Superior temporal gyrus (tissue), 1 donor: Measurements from ENCODE around the gene HAUS3.

ENCODE experiments used
- DNase-seq: peaks from one replicate; pipeline ENCODE4 v3.0.0-alpha.2; 2016; ENCODE audit errors: extremely low spot score

HAUS3 gene

GRCh38 chr4:2241410-2242353 lies at the start of gene HAUS3, which contains the start of gene POLN:
Gene HAUS3, minus strand, starts transcription at chr4:2242121. Its CDS starts 1,175 bp downstream, at chr4:2240946.
Gene POLN, minus strand, starts transcription at chr4:2242121. Its CDS starts 12,890 bp downstream, at chr4:2229231.
- DNase-seq = peak; percentile 97

GRCh38 chr4:2290974-2291704 lies 49.2 kb upstream of the HAUS3 start:
- peak; percentile 40 for DNase-seq

GRCh38 chr4:2290488-2290887 lies 48.6 kb upstream of the HAUS3 start:
- DNase-seq = no peak

- DNase-seq = no peak
Measured at GRCh38 chr4:2289955-2290333, 48.0 kb upstream of the HAUS3 start.

GRCh38 chr4:2289311-2289954 lies 47.5 kb upstream of the HAUS3 start:
- no peak for DNase-seq

- no peak for DNase-seq
Measured at GRCh38 chr4:2288051-2288541, 46.2 kb upstream of the HAUS3 start.

- no peak for DNase-seq
Measured at GRCh38 chr4:2287594-2287915, 45.6 kb upstream of the HAUS3 start.

- no peak for DNase-seq
Measured at GRCh38 chr4:2286904-2287593, 45.1 kb upstream of the HAUS3 start.

GRCh38 chr4:2285613-2286381 lies 43.9 kb upstream of the HAUS3 start:
- DNase-seq = no peak

- no peak for DNase-seq
Measured at GRCh38 chr4:2284934-2285612, 43.2 kb upstream of the HAUS3 start.

GRCh38 chr4:2284161-2284933 lies 42.4 kb upstream of the HAUS3 start:
- DNase-seq = no peak

- no peak for DNase-seq
Measured at GRCh38 chr4:2283199-2283711, 41.3 kb upstream of the HAUS3 start.

GRCh38 chr4:2281575-2282343 lies 39.8 kb upstream of the HAUS3 start:
- no peak for DNase-seq

- DNase-seq = peak; percentile 60
Measured at GRCh38 chr4:2280531-2281300, 38.8 kb upstream of the HAUS3 start.

GRCh38 chr4:2277956-2278355 lies 36.0 kb upstream of the HAUS3 start:
- DNase-seq = no peak

GRCh38 chr4:2276581-2277325 lies 34.8 kb upstream of the HAUS3 start:
- no peak for DNase-seq
